ENCODE results near the gene CCL11.

- TF ChIP-seq JUN (IDR thresholded peaks at IDR 0.05) (no peak), CTCF (IDR thresholded peaks at IDR 0.05) (no peak)
Observed at GRCh38 chr17:34248511-34249024, 37.0 kb upstream of the CCL11 start.

Measured in A549 (cell line).